Activated CD8-positive, alpha-beta memory T cell treated with anti-CD3 and anti-CD28 coated beads for 24 hours (primary cell): ENCODE measurements around the gene GOLT1A.

Experiments used
- DNase-seq: peaks from one replicate; pipeline ENCODE4 v3.0.0-alpha.2; 2020

GOLT1A gene

GRCh38 chr1:204216880-204217647, 3.3 kb upstream of the GOLT1A start:
- no peak for DNase-seq

- DNase-seq: no peak
Observed at GRCh38 chr1:204216236-204216635, 2.4 kb upstream of the GOLT1A start.

DNA sequence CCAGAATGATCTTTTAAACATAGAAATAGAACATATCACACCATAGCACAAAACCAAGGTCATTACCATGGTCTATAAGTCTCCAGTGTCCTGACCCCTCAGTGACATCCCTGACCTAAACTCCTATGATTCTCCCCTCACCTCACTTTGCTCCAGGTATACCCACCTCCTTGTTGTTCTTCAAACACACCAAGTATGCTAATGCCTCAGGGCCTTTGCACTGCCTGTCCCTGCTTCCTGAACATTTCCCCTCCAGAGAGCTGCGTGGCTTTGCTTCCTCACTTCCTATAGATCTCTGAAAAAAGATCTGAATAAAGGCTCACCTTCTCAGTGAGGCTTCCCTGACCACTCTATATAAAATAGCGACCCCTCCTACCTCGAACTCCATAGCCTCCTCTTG, 1.1 kb downstream of the GOLT1A start:
- DNase-seq: no peak

GRCh38 chr1:204211046-204211445, 2.7 kb downstream of the GOLT1A start:
- DNase-seq: no peak

GRCh38 chr1:204207136-204207616, 6.6 kb downstream of the GOLT1A start:
- DNase-seq: peak; percentile 92

DNA sequence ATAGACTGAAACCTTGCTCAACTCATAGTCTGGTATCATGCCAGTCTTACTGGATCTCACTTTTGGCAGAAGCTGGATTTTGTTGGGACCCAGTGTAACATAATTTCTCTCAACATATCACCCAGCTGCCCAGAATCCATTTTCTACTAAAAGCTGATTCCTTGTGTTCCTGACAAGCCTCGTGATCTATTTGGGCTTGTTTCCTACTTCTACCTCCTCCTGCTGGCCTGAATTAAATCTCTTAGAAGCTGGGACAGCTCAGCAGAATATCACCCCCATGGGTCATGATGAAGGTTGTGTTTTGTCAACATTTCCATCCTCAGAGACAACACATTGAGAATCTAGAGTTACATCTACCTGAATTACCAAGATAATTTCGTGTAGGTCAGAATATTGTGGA, 7.7 kb downstream of the GOLT1A start:
- no peak for DNase-seq

DNA sequence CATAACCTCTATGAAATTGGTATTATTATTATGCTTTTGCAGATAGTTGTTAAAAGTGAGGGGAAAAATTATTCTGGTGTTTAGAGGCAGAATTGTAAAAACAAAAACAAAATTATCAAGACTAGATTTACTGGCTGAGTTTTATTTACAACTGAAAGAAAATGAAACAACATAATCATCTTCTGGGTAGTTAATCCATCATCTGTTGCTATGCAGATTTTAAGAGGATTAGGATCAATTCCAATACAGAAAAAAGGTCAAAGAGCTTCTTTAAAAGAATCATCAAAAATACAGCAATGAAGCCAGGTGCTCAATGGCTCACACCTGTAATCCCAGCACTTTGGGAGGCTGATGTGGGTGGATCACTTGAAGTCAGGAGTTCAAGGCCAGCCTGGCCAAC, 8.3 kb downstream of the GOLT1A start:
- DNase-seq: no peak

DNA sequence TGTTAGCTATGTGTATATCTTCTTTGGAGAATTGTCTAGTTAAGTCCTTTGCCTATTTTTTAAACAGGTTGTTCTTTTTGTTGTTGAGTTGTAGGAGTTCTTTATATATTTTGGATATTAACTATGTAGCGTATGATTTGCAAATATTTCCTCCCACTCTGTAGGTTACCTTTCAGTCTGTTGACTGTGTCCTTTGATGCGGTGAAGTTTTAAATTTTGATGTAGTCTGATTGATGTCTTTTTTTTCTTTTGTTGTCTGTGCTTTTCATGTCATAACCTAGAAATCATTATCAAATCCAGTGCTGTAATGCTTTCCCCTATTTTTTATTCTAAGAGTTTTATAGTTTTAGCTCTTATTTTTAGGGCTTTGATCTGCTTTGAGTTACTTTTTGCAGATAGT, 8.8 kb downstream of the GOLT1A start:
- DNase-seq: no peak

DNA sequence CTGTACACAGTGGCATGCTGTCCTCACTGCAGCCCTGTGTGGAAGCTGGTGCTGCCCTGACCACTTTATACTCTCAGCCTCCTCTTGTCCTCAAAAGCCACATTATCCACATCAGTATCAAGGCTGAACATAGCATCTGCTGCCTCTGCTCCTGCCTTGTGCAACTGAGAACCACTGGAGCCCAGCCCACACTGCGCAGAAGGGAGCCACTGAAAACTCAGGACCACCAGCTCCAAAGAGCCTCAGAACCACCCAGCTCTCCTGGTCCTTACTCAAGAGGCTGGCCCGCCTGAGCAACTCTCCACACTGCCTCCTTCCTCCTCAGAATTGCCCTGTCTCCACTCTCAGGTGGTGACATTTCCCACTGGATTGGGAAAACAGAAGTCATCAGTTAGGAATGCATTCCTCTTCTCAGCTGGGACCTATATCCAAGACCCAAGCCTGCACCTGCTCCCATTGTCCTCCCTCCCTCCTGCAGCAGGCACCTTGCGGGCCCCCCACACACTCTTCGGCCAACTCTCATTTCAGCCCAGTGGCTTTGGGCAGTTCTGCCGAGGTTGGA, 10.5 kb downstream of the GOLT1A start:
- no peak for DNase-seq

- no peak for DNase-seq
Observed at GRCh38 chr1:204202481-204202880, 11.3 kb downstream of the GOLT1A start.

GRCh38 chr1:204201348-204202040, 12.3 kb downstream of the GOLT1A start:
- no peak for DNase-seq

GRCh38 chr1:204199579-204199978, 14.2 kb downstream of the GOLT1A start:
- no peak for DNase-seq

DNA sequence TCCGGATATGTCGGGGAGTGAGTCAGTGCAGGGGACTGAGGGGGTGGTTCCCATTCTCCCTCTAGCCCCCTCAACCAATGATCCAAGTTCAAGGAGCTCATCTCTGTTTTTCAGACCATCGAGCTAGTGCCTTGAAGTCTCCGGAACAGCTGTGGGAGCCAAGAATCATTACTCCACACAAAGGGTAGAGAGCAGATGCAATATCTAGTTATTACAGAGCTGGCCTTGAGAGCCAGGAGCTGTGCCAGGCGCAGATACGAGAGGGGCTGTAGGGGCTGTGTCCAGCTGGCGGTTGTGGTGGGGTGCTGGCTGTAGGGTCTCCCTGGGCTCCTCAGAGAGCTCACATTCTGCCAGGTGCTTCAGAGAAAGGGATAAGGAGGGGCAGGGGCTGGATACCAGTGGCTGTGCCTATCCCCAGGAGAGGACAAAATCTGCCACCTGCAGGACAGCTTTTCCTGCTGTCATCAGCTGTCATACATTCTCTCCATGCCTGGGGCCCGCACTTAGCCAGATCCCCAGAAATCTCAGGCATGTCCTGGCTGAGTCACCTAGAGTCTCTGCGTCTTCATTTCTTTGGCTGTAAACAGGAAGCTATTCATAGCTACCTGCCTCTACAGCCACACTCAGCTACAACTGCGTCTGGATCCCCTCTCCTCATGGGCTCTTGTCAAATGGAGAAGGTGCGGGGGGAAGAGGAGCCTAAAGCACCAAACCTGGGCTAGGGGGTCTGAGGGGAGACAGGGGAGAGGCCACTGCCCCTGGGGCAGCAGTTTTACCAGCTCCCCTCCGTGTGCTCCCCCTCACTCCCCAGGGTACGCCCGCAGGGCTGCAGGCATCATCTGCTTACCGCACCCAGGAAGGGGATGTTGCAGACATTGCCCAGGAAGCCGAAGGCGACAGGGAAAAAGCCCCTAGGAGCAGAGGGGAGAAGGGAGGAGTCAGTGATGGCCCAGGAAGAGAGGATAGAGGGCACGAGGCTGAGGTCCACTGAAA, 15.1 kb downstream of the GOLT1A start:
- no peak for DNase-seq

DNA sequence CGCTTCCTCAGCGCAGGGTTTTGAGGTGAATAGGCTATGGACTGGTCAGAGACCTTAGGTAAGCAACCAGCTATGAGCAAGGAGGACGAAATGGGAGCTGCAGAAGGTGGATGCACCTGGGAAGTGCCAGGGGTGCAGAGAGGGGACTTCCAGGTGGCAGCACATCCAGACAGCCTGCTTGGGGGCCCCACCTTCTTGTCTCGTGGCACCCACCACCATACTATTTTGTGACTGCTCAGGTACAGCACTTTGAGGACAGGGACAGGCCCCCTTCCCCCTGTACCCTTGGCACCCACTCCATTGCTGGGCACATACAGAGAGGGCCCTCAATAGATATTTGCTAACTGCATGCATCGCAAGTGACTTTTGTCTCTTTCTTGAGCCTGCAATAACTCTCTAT, 16.7 kb downstream of the GOLT1A start:
- no peak for DNase-seq

DNA sequence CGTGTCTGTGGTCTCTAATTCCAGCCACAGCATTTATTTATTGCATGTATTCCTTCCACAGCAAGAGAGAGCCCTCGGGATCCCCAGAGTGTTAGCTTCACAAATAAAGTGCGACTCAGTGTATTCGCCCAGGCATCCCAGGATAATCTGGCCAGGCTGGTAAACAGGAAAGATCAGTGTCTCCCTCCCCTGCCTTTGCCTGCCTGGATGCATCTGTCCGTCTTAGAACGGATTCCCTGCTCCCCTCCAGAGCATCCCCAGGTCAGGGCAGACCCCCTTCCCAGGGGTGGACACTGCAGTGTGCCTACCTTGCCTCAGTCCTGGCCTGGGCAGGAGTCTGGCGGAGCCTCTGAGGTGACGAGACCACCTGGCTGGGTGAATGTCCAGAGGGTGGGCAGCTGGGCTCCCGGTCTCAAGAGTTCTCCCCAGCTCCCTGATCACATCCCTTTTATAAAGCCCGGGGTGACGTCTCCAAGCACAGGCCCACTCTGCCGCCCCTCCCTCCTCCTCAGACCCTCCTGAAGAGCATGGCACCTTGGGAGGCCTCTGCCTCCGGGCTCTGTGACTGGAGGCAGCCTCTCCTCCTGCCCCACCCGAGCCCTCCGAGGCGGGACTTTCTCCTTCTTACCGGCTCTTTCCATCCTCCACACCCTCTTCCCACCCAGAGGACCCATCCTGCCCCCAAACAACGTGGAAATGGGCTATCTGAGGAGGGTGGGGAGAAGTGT, 17.6 kb downstream of the GOLT1A start, which contains the start of gene KISS1:
TSS of gene KISS1 (minus strand) at position 424 of the 728 bp plus-strand sequence. CDS start 3,615 bp downstream, outside the sequence.
- no peak for DNase-seq

DNA sequence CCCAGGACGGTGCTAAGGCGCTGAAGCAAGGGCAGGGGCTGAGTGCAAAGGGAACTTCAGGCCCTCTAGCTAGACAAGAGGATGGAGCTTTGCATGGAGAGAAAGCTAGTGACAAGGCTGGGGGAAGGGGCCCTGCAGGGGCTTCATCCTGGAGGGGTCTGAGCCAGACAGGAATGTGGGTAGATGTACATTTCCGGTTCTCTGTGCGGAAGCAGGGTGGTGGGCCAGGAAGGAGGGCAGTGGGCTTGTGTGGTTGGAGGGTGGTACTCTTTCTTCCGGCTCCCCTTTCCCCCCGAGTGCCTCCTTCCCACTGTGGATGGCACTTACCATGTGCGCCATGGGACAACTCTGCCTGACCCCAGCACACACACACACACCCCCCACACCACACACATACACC, 19.0 kb downstream of the GOLT1A start:
- no peak for DNase-seq

DNA sequence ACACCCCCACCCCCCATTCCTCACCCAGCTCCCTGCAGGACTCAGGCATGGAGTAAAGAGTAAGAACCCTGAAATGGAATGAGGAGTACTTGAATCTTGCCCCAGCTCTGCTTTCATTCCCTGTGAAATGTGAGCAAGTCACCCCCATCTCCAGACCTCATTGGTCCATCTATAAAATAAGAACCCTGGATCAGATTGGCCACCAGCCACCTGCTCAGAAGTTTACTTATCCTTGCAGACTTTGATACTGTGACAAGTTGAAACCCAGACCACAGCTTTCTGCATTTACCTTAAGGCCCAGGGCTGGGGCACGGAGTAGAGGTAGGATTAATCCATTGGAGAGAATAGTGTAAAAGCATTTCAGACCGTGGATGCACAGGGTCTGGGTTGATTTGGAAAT, 19.7 kb downstream of the GOLT1A start:
- DNase-seq: no peak

- no peak for DNase-seq
Observed at GRCh38 chr1:204192589-204193352, 21.0 kb downstream of the GOLT1A start.

DNA sequence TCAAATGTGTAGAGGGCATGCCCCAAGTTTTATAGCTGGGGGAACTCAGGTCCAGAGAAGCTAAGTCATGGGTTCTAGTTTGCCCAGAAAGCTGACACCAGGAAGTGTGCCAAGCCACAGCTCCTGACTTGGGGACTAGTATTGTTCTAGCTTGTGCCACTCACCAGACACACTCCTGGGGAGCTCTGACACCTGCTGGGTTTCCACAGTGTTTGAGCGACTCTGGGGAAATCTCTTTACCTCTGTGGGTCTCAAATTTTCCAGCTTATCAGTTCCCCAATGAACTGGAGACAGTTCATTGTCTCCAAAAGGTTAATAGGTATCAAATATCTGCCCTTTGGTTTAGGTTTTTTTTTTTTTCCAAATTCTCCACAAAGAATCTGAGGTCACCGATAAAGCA, 21.7 kb downstream of the GOLT1A start:
- DNase-seq: no peak

DNA sequence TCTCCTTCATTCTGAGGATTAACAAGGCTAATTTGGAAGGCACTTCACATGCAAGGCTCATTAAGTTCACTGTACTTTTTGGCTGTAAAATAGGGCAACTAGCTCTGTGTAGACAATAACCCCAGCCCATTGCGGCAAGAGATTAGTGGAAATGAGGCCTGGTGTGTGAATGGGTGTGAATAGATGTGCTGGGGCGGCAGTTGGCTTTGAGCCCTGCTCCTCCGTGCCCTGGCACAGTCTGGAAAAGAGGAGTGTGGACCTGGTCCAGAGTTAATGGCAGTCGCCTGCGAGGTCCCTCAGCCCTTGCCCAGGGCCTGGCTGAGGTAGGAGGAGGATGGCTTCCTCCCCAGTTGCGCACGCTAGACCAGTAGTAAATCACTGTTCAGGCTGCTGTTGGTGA, 22.3 kb downstream of the GOLT1A start:
- no peak for DNase-seq
